Mammary microvascular endothelial cell (primary cell): ENCODE results near the gene SLC12A8. TPM values are rescaled to one million over a fixed set of nuclear protein-coding genes. Genes with fewer than 3 reads are reported as not detected.

Source experiments
- total RNA-seq: library from RNA; depleted of rRNA; stranded (reverse); fragments of >200 nt; gene quantifications from 2 replicates; pipeline ENCODE4 v1.2.3, GENCODE V29; 2015

SLC12A8 gene, protein sequence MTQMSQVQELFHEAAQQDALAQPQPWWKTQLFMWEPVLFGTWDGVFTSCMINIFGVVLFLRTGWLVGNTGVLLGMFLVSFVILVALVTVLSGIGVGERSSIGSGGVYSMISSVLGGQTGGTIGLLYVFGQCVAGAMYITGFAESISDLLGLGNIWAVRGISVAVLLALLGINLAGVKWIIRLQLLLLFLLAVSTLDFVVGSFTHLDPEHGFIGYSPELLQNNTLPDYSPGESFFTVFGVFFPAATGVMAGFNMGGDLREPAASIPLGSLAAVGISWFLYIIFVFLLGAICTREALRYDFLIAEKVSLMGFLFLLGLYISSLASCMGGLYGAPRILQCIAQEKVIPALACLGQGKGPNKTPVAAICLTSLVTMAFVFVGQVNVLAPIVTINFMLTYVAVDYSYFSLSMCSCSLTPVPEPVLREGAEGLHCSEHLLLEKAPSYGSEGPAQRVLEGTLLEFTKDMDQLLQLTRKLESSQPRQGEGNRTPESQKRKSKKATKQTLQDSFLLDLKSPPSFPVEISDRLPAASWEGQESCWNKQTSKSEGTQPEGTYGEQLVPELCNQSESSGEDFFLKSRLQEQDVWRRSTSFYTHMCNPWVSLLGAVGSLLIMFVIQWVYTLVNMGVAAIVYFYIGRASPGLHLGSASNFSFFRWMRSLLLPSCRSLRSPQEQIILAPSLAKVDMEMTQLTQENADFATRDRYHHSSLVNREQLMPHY
- 0.27 and 0.74 TPM in 2 replicates for total RNA-seq

DNA sequence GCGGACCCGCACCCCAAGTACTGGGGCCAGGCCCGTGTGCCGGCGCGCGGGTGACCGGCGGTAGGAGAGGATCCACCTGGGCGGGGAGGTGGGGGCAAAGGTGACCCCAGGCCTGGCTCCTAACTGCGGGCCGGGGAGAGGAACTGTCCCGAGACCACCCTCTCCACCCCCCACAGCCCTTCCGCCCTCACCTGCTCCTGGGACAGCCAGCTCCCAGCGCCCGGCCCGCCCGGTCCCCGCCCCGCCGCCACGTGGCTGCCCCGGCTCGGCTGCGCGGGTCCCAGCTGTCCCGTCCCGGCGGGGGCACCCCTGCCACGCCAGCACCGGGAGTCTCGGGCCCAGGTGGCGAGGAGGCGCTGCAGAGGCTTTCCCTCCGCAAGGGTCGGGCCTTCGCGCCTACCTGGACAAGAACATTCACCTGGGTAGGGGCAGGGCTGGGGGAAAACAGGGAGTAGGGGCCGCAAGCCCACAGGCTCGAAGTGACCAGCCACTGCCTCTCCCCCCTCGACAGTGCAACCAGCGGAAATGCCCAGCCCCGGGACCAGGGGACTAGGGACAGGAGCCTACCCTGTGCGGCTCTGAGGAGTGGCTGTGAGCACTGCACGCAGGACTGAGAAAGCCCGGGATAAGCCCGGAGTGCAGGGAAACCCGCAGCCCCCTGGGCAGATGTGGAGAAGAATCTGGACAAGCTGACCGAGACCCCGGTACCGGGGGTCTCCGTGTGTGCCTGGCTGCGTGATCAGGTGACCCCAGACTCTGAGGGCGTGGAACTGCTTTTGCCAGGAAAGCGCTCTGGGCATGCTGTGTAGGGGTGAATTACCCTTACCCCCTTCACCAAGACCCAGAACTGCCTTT, at the start of gene SLC12A8:
SLC12A8 (minus strand) TSS at position 240 of the 855 bp plus-strand sequence. CDS start 1,399 bp downstream, outside the sequence.

DNA sequence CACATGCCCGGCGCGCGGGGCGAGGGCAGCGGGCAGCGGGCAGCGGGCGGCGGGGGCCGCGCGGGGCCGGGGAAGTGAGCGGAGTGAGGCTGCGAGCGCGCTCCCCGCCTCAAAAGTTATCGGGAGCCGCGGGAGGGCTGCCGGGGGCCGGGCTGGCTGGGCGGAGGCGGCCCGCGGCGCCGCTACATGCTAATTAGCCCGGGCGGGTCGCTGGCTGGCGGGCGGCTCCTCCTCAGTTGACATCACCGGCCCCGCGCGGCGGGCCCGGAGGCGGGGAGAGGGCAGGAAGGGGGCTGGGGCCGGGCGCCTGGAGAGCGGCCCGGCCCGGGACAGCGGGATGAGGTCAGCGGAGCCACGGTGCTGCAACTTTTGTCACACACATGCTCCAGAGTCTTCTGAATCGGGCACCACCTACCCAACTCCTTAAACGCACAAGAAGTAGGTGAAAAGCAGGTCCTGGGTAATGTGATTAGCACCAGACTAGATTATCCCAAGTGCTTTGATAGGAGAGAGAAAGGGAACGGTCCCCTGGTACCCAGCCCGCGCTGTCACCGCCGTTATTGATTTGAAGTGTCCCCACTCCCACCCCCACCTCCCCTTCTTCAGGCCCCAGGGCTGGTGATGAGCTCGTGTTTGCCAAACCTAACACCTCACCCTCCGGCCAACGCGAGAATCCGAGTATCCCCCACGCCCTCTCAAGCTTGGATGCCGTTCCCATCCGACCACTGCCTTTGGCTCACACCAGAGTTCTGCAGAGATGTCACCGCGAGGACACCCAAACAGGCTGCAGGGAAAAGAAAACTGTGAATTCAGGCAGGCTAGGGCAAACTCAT, 156.4 kb downstream of the SLC12A8 start, which contains the start of gene HEG1:
HEG1 (minus strand) TSS at position 85 of the 833 bp plus-strand sequence. CDS start 107 bp downstream, outside the sequence.

Other genes starting within 250 kb of the SLC12A8 start
- gene HEG1, start 156.8 kb downstream of the SLC12A8 start, total RNA-seq: 41.0 and 53.0 TPM in 2 replicates
- gene ZNF148, start 162.6 kb upstream of the SLC12A8 start, total RNA-seq: 16.0 and 16.6 TPM in 2 replicates